ENCODE measurements around the gene BANK1.

The BANK1 gene

DNA sequence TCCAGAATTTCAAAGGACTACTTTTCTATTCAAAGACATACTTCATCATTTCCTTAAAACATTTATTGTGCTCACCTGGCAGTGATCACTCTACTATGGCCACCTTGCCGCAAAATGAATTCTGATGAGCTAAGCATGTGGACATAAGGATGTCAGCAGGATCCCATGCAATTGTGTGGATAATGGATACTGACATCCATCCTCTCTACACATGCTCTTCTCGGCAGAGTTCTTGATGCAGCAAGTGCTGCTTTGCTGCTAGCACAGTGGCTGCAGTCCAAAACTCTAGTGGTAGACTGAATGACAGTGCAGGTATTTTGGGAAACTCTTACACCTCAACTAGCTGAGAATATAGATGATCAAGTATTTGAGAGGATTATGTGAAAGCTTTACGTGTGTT is 168.0 kb downstream of the BANK1 start:
- no peak for DNase-seq
- ATAC-seq, result no peak

DNA sequence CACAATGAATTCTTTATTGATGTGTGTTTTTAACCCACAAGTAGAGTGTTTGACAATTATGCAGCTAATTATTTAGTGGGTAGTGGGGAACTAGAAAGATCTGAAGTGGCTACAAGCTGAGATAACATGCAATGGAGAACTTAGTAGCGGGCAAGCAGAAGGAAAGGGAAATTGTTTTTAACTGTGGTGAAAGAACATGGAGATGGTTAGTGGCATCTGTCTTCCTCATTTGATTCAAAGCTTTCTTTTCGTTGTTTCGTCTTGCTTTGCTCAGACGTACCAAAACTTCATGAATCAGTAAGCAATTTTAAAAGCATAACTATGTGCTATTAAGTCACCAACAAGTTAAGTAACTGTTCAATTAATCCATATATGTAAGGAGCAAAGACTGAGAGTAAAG is 169.9 kb downstream of the BANK1 start:
- ATAC-seq (no peak), DNase-seq (no peak)

DNA sequence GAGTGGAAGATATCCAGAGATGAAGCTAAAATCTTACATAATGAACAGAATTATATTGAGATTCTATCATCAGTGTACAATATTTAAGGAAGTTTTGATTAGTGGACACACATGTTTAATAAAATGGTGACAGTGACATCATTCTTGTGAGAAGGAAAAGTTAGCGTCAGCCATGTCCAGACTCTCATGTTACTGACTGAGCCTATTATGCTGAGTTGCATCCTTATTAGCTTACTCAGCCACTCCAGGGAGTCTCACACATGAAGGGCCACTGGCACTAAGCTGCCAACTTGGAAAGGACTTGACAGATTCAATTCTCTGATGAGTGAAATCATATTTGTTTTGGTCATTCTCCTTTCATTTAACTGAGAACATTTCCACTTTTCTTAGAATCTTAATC is 170.6 kb downstream of the BANK1 start:
- no peak for ATAC-seq
- DNase-seq, result no peak

DNA sequence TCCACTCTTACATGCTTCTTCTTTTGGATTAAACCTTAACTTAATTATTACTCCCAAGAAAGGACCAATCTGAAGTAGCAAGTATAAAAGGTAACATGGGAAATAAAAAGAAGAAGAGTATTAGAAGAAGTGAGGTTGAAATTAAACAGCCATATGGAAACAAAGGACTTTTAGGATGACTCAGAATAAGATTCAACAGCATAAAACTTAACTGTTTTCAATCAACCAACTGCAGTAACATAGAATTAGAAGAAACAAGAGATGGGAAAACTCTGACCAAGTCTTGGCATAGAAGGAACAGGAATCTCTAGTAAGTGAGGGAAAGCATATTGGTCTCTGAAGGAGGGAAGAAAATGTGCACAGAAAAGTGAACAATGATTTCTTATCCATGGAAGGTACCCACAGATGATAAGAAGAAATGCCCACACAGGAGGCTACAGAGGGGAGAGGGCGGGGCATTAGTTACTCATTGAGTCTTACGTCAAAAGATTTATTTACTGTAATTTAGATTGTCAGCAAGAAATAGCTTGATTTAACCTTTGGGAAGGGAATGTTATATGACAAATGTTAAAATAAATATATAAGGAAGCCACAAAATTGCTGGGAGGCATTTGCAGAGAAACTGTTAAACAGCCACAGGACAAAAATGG is 177.3 kb downstream of the BANK1 start:
- no peak for ATAC-seq
- no peak for DNase-seq

DNA sequence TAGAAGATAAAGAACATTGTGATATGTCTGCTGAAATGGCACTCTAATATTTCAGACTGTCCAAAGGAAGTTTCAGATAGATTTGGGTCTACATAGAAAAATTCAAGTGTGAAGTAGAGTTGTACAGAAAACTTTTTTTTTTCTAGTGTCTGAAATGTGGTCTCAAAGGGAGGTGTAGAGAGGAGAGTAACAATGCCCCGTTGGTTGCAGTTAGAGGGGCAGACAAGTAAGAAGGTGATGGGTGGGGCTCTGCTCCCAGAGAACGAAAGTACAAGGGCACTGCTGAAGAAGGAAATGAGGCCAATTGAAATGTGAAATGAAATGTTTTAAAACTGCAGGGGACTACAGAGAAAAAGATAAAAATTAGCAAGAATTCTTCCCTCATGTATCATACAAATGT is 177.8 kb downstream of the BANK1 start:
- ATAC-seq (no peak), DNase-seq (no peak)

DNA sequence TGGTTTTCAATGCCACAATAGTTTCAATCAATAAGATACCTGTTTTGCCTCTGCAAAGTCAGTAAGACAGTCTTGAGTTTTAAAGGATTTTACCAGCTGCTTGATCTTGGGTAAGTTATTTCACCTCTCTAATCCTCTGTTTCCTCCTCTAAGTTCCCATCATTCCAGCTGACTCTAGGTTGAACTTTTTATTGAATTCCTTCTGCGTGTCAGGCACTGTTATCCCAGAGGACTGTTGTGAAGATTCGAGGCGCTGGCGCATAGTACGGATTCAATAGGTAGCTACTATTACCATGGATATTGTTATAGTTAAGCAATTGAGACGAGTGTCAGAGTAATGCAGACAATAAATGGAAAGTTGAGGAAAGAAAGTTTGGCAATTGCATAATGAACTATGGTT is 179.4 kb downstream of the BANK1 start:
- ATAC-seq (no peak), DNase-seq (no peak)

- ATAC-seq, result no peak
- no peak for DNase-seq
These were observed 180.1 kb downstream of the BANK1 start for GRCh38 chr4:101970547-101971155.

DNA sequence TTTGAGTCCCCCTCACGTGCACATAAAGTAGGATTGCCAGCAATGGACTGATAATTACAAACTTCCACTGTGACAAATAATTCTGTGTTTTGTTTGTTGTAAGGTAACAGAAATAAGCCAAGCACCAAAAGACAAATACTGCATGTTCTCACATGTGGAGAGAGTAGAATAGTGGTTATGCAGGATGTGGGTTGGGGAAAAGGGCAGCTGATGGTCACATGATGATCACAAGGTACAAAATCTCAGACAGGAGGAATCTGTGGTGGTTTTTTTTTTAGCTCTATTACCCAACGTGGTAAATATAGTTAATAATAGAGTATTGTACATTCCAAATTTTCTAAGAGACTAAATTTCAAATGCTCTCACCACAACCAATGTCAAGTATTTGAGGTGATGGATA is 182.3 kb downstream of the BANK1 start:
- no peak for DNase-seq

GRCh38 chr4:101973361-101973760 is 182.8 kb downstream of the BANK1 start:
- ATAC-seq, result no peak
- no peak for DNase-seq

More for the DNA sequence above, 182.3 kb downstream of the BANK1 start:
- ATAC-seq, result no peak

DNA sequence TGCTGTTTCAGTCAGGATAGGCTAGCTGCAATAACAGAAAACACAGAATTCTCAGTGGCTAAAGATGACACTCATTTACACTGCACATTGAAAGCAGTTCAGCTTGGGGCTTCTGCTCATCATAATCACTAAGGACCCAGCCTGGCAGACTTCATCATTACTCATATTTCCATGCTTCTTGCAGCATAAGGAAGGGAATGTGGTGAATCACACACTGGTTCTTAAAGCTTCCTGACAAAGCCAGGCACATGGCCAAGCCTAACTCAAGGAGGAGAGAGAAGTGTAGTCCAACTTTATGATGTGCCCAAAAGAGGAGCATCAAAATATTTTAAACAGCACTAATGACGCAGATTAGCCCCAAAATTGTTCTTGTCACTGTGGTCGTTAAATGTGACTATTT is 186.5 kb downstream of the BANK1 start:
- DNase-seq (no peak), ATAC-seq (no peak)

DNA sequence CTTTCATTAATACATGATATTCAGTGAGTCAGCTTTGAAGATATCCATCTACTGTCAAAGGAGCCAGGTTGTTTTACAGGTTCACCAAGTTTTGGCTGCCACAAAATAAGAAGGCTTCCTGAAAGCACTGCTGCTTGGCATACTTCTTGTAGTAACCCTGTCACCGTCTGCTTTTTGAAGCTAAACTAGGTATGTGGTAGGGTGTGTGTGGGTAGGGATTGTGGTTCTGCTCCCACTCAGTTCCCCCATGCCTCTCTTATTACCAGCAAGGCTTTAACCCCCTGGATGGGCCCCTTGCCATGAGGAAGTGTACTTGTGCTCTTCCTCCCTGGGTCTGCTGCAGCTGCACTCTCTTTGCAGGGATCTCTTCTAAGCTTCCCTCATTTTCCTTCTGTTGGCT is 191.2 kb downstream of the BANK1 start:
- no peak for DNase-seq
- ATAC-seq, result no peak

- DNase-seq, result no peak
- ATAC-seq, result no peak
These were observed 193.3 kb downstream of the BANK1 start for GRCh38 chr4:101983835-101984234.

DNA sequence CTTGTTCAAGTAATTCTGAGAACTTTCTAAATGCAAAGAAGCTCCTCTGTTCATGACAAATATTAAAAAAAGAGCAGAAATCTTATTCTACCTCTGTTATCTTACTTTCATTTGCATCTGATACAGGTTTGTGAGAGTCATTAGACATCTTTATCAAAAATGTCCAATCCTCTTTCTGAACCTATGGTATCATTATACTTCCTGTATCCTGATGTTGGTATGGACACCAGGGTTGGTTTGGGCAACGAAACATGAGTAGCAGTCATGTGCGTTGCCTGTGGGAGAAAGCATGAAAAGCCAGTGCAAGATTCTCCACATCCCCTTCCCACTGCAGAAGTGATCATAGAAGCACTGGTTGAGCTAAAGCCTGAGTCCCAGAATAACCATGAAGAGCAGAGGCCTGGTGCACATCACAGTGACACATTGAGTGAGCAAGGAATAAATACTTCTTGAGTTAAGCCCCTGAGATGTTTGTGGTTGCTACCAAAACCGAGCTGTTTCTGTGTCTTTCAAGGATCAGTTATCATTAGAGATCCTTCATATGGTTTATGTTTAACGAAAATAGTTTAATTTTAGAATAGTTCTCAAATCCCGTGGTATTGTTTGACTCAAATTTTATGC is 197.2 kb downstream of the BANK1 start:
- ATAC-seq (no peak), DNase-seq (no peak)

DNA sequence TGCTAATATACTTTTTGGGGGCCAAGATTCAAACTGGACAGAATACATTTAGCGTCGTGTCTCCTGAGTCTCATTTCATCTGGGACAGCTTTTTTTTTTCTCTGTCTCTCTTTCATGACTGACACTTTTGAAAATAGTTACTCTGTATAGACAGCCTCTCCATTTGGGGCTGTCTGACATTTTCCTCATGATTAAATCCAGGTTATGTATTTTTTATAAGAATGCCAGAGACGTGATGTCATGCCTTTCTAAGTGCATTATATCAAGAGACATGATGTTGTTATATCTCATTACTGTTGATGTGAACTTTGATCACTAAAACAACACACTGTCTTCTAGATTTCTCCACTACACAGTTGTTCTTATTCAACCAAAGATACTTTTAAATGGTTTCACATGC is 199.0 kb downstream of the BANK1 start:
- DNase-seq, result no peak
- ATAC-seq, result no peak

DNA sequence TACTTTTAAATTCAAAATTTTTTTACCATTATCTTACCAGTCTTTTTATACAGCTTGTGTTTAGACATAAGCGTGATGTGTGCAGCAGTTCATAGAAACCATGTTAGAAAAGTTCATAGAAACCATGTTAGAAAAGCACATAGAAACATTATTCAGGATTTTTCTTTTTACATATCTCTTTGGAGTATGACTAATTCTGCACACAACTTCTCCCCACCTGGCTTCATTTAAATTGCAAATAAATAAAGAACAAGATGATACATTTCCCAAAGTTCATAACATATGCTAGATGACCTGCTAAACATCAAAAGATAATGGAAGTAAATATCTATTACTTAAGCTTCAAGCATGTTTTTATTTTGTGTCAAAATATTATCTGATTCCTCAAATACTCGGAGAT is 201.9 kb downstream of the BANK1 start:
- DNase-seq, result no peak
- no peak for ATAC-seq

DNA sequence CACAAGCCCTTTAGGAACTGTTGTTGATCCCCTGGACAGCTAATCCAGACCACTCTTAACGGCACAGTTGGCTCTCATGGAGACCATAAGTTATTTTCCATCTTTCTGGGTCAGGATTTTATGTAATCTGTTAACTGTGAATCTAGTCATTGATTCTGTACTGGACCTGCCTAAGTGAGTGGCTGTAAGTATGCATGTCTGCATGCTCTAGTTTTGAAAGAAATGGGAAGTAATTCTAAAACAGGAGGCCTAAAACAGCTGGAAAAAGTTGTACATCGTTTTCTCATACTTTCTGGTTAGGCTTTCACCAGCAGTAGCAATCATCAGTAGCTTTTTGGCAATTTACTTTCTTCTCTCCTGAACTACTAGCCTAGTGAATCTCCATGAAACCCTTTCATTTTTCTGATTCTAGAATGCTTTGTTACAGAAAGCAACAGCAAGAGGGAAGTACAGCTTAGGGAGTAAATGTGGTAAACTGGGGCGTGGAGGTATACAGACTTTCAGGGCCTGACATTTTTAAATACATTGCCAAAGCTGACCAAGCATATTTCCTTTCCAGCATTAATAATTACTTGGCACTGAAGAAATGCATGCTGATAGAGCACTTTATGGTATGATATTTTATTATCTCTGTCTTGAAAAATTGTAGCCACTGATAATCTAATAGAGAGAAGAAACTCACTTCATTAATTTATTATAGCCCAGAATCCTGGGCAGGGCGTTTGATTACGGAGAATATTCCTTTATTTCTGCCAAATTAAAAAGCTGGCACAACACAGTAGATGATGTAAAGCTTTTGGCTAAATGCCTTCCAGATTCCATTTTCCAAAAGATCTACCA is 202.7 kb downstream of the BANK1 start:
- no peak for ATAC-seq
- no peak for DNase-seq

- DNase-seq (no peak), ATAC-seq (no peak)
These were observed 203.6 kb downstream of the BANK1 start for GRCh38 chr4:101993842-101994775.

- DNase-seq, result no peak
- peak; percentile 86 for ATAC-seq
These were observed 217.5 kb downstream of the BANK1 start for GRCh38 chr4:102007959-102008425.

DNA sequence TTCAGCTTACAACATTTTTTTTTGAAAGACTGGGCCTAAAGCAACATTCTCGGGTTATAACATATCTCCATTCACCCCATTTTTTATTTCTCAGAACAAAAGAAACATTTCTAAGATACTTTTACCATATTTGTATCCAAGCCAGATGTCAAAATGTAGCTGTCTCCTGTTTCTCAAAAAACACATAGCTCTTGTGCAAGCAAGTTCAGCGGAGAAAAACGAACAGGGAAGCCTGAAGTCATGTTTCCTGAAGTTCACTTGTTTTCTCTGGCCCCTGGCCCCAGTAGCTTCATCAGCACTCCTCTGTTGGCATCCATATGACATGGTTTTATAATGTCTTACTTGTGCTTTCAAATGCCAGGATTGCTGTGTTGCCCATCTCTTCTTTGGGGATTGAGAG is 218.2 kb downstream of the BANK1 start:
- ATAC-seq (no peak), DNase-seq (no peak)

DNA sequence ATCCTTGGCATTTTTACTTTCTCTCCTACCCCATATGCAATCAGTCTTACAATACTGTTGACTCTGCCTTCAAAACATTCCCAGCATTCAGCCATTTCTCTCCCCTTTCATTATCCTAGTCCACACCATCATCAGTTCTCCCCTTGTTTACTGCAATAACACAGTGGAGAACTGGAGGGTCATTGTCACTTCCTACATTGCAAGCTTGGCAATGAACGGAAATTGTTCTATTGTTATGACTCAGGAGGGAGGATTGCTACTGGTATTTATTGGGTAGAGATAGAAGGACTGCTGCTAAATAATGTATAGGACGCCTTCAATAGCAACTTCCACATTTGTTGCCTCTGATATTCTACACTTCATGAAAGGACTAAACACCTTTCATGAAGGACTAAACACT is 231.8 kb downstream of the BANK1 start:
- DNase-seq, result no peak

DNA sequence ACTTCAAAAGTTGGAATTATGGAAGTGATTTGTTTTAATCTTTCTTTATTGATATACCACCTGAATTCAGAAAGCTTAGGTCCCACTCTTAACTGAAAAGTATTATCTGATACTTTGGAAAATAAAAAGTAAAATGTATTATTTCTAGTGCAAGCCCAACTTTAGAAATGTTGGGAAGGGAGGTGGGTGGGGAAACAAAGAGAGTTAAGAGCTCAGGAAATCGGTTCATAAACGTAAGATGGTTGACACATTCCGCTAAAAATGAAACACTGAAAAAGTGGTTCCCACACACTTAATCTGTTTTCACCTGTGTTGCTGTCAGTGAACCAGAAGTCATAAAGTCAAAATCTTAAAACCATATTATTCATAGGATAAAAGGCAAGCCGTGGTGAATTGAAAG is 237.4 kb downstream of the BANK1 start:
- ATAC-seq, result no peak

More for the DNA sequence above, 231.8 kb downstream of the BANK1 start:
- ATAC-seq, result no peak

DNA sequence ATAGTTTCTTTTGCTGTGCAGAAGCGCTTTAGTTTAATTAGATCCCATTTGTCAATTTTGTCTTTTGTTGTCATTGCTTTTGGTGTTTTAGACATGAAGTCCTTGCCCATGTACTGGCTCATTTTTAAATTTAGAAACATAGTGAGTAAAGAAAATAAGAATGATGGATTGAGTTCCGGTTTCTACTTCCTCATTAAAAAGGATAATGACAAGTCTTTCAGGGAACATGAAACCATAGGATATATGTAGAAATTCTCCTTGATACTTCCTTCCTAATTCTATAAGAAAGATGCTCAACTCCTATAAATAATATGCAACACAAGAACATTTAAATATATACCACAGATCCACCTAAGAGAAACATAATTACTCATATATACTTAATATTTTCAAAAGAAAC is 240.9 kb downstream of the BANK1 start:
- no peak for ATAC-seq
- DNase-seq, result no peak

More for the DNA sequence above, 237.4 kb downstream of the BANK1 start:
- no peak for DNase-seq
